ENCODE measurements around the gene CLDN7. TPM values are rescaled to one million over a fixed set of nuclear protein-coding genes. Genes with fewer than 3 reads are reported as not detected.
A peak's percentile ranks its signal among the peaks of the same experiment; 100 is the strongest.

Gene CLDN7
- total RNA-seq, 2 experiments from 2014 or later, result 1.5 to 1.7 TPM

GRCh38 chr17:7232114-7232513 lies 30.2 kb downstream of the CLDN7 start:
- ChIA-PET POLR2A (interaction anchor here (15.6 kb wide), 1 partner anchor 13 kb away, joined by 261 read pairs; the partner anchor contains the start of genes ACADVL and DLG4), CTCF (interaction anchor here (4.3 kb wide), 1 partner anchor 12 kb away, joined by 22 read pairs; the partner anchor contains the start of genes ACADVL and DLG4)
- no peak for TF ChIP-seq CTCF (IDR thresholded peaks at IDR 0.05)
- ATAC-seq, result no peak
- Mint-ChIP-seq H3K27ac (peak overlapping the region; percentile 48), H3K36me3 (ENCODE audit: low read depth) (peaks cover 59% of the 10 kb centered on the region), H3K4me1 (ENCODE audit: low read depth) (peaks cover 51% of the 10 kb centered on the region), H3K4me3 (peak overlapping the region; percentile 99), H3K9me3 (no peaks in the 10 kb centered on the region), H3K27me3 (peaks cover 2% of the 10 kb centered on the region)
- no peak for DNase-seq
- intact Hi-C loops (cut with micrococcal nuclease), result no loop called here

GRCh38 chr17:7229504-7229903 lies 32.8 kb downstream of the CLDN7 start:
- TF ChIP-seq CTCF (IDR thresholded peaks at IDR 0.05), result no peak
- Mint-ChIP-seq H3K36me3 (ENCODE audit: low read depth) (peaks cover 41% of the 10 kb centered on the region), H3K27me3 (peaks cover 2% of the 10 kb centered on the region), H3K4me1 (ENCODE audit: low read depth) (peaks cover 30% of the 10 kb centered on the region), H3K4me3 (no peak overlapping the region), H3K27ac (no peak overlapping the region), H3K9me3 (no peaks in the 10 kb centered on the region)
- ATAC-seq, result no peak
- intact Hi-C loops (cut with micrococcal nuclease), result no loop called here
- DNase-seq, result no peak
- ChIA-PET POLR2A (interaction anchor here (1.4 to 15.6 kb wide), 2 partner anchors 10 to 85 kb away, joined by 5 to 261 read pairs; partner anchors contain the start of genes ACADVL and DLG4), CTCF (interaction anchor here (1.3 kb wide), 1 partner anchor 9 kb away, joined by 6 read pairs; no protein-coding TSS in a partner anchor)

GRCh38 chr17:7228920-7229319 lies 33.4 kb downstream of the CLDN7 start:
- no peak for DNase-seq
- Mint-ChIP-seq H3K36me3 (ENCODE audit: low read depth) (peaks cover 42% of the 10 kb centered on the region), H3K27me3 (no peaks in the 10 kb centered on the region), H3K9me3 (no peaks in the 10 kb centered on the region), H3K4me3 (no peak overlapping the region), H3K4me1 (ENCODE audit: low read depth) (peaks cover 28% of the 10 kb centered on the region), H3K27ac (no peak overlapping the region)
- TF ChIP-seq CTCF (IDR thresholded peaks at IDR 0.05), result no peak
- intact Hi-C loops (cut with micrococcal nuclease), result no loop called here
- ATAC-seq, result no peak
- CTCF ChIA-PET, result no interaction called here
- POLR2A ChIA-PET, result interaction anchor here (1.4 kb wide), 1 partner anchor 85 kb away, joined by 5 read pairs; no protein-coding TSS in a partner anchor

GRCh38 chr17:7226721-7227710 lies 35.3 kb downstream of the CLDN7 start:
- DNase-seq (no peak), ATAC-seq (no peak)
- H3K9me3 Mint-ChIP-seq, result no peaks in the 10 kb centered on the region
- no peak for TF ChIP-seq CTCF (IDR thresholded peaks at IDR 0.05)
- intact Hi-C loops (cut with micrococcal nuclease), result no loop called here
- ChIA-PET CTCF (no interaction called here), POLR2A (no interaction called here)
- H3K27ac Mint-ChIP-seq, result no peak overlapping the region
- H3K4me1 Mint-ChIP-seq (ENCODE audit: low read depth), result peaks cover 18% of the 10 kb centered on the region
- no peak overlapping the region for H3K4me3 Mint-ChIP-seq
- H3K36me3 Mint-ChIP-seq (ENCODE audit: low read depth), result peaks cover 42% of the 10 kb centered on the region
- H3K27me3 Mint-ChIP-seq, result no peaks in the 10 kb centered on the region
